Measurements from ENCODE around the gene RPS5.

DNA sequence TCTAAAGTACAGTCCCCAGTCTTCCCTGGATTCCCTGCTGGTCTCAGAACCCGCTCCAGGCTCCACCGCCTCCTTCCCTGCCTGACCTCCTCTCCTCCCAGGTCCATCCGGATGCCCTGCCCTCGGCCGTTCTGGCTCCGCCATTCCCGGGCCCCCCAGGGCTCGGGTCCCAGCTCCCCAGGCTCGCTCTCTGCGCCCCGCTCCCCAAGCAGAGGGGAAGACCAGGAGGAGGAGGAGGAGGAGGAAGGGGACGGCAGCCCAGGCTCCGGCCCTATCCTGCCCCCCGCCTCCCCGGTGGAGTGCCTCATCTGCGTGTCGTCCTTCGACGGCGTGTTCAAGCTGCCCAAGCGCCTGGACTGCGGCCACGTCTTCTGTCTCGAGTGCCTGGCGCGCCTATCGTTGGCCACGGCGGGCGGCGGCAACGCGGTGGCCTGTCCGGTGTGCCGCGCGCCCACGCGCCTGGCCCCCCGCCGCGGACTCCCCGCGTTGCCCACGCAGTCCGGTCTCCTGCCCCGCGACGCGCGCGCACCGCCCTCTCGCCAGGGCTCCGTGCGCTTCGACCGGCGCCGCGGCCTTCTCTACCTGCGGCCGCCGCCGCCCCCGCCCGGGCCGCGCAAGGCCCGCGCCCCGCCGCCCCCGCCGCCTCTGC is 9.0 kb downstream of the RPS5 start:
- TF ChIP-seq RAD21 (IDR thresholded peaks at IDR 0.05; ENCODE audit: low read depth), result no peak
- TF ChIP-seq, protein P1, sequence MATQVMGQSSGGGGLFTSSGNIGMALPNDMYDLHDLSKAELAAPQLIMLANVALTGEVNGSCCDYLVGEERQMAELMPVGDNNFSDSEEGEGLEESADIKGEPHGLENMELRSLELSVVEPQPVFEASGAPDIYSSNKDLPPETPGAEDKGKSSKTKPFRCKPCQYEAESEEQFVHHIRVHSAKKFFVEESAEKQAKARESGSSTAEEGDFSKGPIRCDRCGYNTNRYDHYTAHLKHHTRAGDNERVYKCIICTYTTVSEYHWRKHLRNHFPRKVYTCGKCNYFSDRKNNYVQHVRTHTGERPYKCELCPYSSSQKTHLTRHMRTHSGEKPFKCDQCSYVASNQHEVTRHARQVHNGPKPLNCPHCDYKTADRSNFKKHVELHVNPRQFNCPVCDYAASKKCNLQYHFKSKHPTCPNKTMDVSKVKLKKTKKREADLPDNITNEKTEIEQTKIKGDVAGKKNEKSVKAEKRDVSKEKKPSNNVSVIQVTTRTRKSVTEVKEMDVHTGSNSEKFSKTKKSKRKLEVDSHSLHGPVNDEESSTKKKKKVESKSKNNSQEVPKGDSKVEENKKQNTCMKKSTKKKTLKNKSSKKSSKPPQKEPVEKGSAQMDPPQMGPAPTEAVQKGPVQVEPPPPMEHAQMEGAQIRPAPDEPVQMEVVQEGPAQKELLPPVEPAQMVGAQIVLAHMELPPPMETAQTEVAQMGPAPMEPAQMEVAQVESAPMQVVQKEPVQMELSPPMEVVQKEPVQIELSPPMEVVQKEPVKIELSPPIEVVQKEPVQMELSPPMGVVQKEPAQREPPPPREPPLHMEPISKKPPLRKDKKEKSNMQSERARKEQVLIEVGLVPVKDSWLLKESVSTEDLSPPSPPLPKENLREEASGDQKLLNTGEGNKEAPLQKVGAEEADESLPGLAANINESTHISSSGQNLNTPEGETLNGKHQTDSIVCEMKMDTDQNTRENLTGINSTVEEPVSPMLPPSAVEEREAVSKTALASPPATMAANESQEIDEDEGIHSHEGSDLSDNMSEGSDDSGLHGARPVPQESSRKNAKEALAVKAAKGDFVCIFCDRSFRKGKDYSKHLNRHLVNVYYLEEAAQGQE (IDR thresholded peaks at IDR 0.05; ENCODE audit: low read depth), result no peak
- TF ChIP-seq EZH2 (IDR thresholded peaks at IDR 0.05), result no peak
- TF ChIP-seq, protein P2, sequence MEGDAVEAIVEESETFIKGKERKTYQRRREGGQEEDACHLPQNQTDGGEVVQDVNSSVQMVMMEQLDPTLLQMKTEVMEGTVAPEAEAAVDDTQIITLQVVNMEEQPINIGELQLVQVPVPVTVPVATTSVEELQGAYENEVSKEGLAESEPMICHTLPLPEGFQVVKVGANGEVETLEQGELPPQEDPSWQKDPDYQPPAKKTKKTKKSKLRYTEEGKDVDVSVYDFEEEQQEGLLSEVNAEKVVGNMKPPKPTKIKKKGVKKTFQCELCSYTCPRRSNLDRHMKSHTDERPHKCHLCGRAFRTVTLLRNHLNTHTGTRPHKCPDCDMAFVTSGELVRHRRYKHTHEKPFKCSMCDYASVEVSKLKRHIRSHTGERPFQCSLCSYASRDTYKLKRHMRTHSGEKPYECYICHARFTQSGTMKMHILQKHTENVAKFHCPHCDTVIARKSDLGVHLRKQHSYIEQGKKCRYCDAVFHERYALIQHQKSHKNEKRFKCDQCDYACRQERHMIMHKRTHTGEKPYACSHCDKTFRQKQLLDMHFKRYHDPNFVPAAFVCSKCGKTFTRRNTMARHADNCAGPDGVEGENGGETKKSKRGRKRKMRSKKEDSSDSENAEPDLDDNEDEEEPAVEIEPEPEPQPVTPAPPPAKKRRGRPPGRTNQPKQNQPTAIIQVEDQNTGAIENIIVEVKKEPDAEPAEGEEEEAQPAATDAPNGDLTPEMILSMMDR (IDR thresholded peaks at IDR 0.05 in 2 of 3, conservative IDR thresholded peaks at IDR 0.05 in 1 of 3; ENCODE audit: borderline replicate concordance in 1 of 3, insufficient read depth in 1 of 3, low read depth in 2 of 3, low read length in 2 of 3), result no peak
- TF ChIP-seq SIN3A (IDR thresholded peaks at IDR 0.05; ENCODE audit: low read depth), result no peak
- TF ChIP-seq JUND (IDR thresholded peaks at IDR 0.05), result no peak
- no peak for TF ChIP-seq TCF7L2 (IDR thresholded peaks at IDR 0.05; ENCODE audit: borderline replicate concordance, extremely low read depth, insufficient read depth, insufficient read length)
- TF ChIP-seq EZH2phosphoT487 (IDR thresholded peaks at IDR 0.05; ENCODE audit: borderline replicate concordance), result no peak
- no peak for TF ChIP-seq POLR2A (IDR thresholded peaks at IDR 0.05; ENCODE audit: borderline replicate concordance, extremely low read depth, insufficient read depth, insufficient read length)
- no peak for TF ChIP-seq POLR2AphosphoS5 (IDR thresholded peaks at IDR 0.05; ENCODE audit: low read depth, low read length)
- TF ChIP-seq CBX3 (IDR thresholded peaks at IDR 0.05; ENCODE audit: low read depth), result no peak
